Endothelial cell of umbilical vein (primary cell): ENCODE measurements around the gene LRRTM4. TPM values are rescaled to one million over a fixed set of nuclear protein-coding genes. Genes with fewer than 3 reads are reported as not detected.

Experiments used
- BruUV-seq: library from RNA; stranded (reverse); fragments of 400-500 nt; replicated peaks from 2 replicates; lab custom pipeline; 2021; lab: Mats Ljungman, UMichigan
- CTCF ChIA-PET: fragments of 300-600, 350-600 bp; sonication (Branson Sonifier 250); formaldehyde crosslinking; loops from one replicate; lab custom pipeline; 2021; ENCODE audit warnings: antibody characterized with exemption, inconsistent platforms; lab: Charles Lee
- POLR2A ChIA-PET: fragments of 300-600, 350-600 bp; sonication (Branson Sonifier 250); formaldehyde crosslinking; loops from one replicate; lab custom pipeline; 2021; ENCODE audit warnings: antibody characterized with exemption, inconsistent platforms; lab: Charles Lee
- DNase-seq: peaks from one replicate; pipeline ENCODE4 v3.0.0-alpha.2; 2011; ENCODE audit warnings: low read depth, low spot score
- FAIRE-seq: peaks from 2 replicates; lab custom pipeline; 2011; peaks lifted over from hg19 to GRCh38; lab: Jason Lieb, UNC
- H2AFZ ChIP-seq: 2 replicates; pipeline ENCODE4 v1.6.0; 2012; ENCODE audit warnings: low read depth, low read length, control low read depth, inconsistent platforms
- H3K27ac ChIP-seq: 2 replicates; pipeline ENCODE4 v1.5.1; 2011; ENCODE audit warnings: low read depth, mild to moderate bottlenecking, control low read depth, low read length, moderate library complexity; ENCODE audit not compliant: insufficient read depth
- H3K27me3 ChIP-seq, 2 experiments: 2 replicates each; pipeline versions ENCODE4 v1.6.0 to v1.6.1; 2011; ENCODE audit warnings: low read length in 2 of 2, mixed read lengths in 1 of 2; ENCODE audit not compliant: control insufficient read depth in 2 of 2, insufficient read depth in 2 of 2
- H3K36me3 ChIP-seq, 2 experiments: 2 replicates in 1 of 2; 3 replicates in 1 of 2; pipeline ENCODE4 v1.5.1; 2011; ENCODE audit warnings: low read length in 2 of 2, mild to moderate bottlenecking in 1 of 2, moderate library complexity in 1 of 2; ENCODE audit not compliant: control insufficient read depth in 2 of 2, insufficient read depth in 2 of 2; ENCODE audit errors: extremely low read depth in 1 of 2
- H3K4me1 ChIP-seq: 3 replicates; pipeline ENCODE4 v1.5.1; 2011; ENCODE audit warnings: mild to moderate bottlenecking, low read length; ENCODE audit not compliant: control insufficient read depth, insufficient read depth; ENCODE audit errors: extremely low read depth
- H3K4me2 ChIP-seq: 2 replicates; pipeline ENCODE4 v1.6.1; 2011; ENCODE audit warnings: low read length, control low read depth, mixed read lengths; ENCODE audit not compliant: insufficient read depth
- H3K4me3 ChIP-seq, 3 experiments: fragments of 200-600 bp in 1 of 3; sonication (generic), shearing (Covaris generic) in 1 of 3; replicated peaks in 1 of 3; 2 replicates each; pipeline ENCODE4 v1.5.1; 2011 to 2016; ENCODE audit warnings: control low read depth in 3 of 3, low read length in 3 of 3, mild to moderate bottlenecking in 2 of 3, inconsistent platforms in 1 of 3, low read depth in 1 of 3, moderate library complexity in 1 of 3; ENCODE audit not compliant: insufficient read depth in 1 of 3
- H3K79me2 ChIP-seq: 2 replicates; pipeline ENCODE4 v1.6.0; 2012; ENCODE audit warnings: low read length, inconsistent platforms; ENCODE audit not compliant: control insufficient read depth, insufficient read depth
- H3K9ac ChIP-seq: replicated peaks from 2 replicates; pipeline ENCODE3; 2011; ENCODE audit warnings: low read length, control low read depth; ENCODE audit not compliant: insufficient read depth; ENCODE audit errors: extremely low read depth
- H3K9me1 ChIP-seq: replicated peaks from 3 replicates; pipeline ENCODE4 v1.6.0; 2011; ENCODE audit warnings: mild to moderate bottlenecking, low read length; ENCODE audit not compliant: control insufficient read depth, insufficient read depth; ENCODE audit errors: extremely low read depth
- H3K9me3 ChIP-seq: replicated peaks from 2 replicates; pipeline ENCODE4 v1.5.1; 2012; ENCODE audit warnings: low read length, inconsistent platforms; ENCODE audit not compliant: control insufficient read depth, insufficient read depth
- H4K20me1 ChIP-seq: replicated peaks from 2 replicates; pipeline ENCODE3; 2011; ENCODE audit warnings: mild to moderate bottlenecking, low read length; ENCODE audit not compliant: control insufficient read depth, insufficient read depth; ENCODE audit errors: extremely low read depth
- EZH2 ChIP-seq: IDR thresholded peaks from 2 replicates; pipeline ENCODE4 v1.6.1; 2012; ENCODE audit warnings: borderline replicate concordance, low read depth, mild to moderate bottlenecking, moderate library complexity, low read length, inconsistent platforms; ENCODE audit not compliant: severe bottlenecking
- FOS ChIP-seq: IDR thresholded peaks from 2 replicates; pipeline ENCODE4 v1.6.1; 2011; ENCODE audit warnings: mild to moderate bottlenecking, low read length, moderate library complexity, borderline replicate concordance; ENCODE audit not compliant: insufficient read depth
- GATA2 ChIP-seq: IDR thresholded peaks from 2 replicates; pipeline ENCODE4 v1.7.0; 2011; ENCODE audit warnings: low read depth, mild to moderate bottlenecking, moderate library complexity, mixed read lengths, low read length; ENCODE audit not compliant: insufficient read length, insufficient read depth
- JUN ChIP-seq: IDR thresholded peaks from 2 replicates; pipeline ENCODE4 v1.6.1; 2011; ENCODE audit warnings: borderline replicate concordance, low read depth; ENCODE audit not compliant: insufficient read length, insufficient read depth
- MYC ChIP-seq: IDR thresholded peaks from one replicate; pipeline ENCODE4 v1.6.1; 2011; ENCODE audit warnings: mild to moderate bottlenecking, low read depth, low read length
- POLR2A ChIP-seq: IDR thresholded peaks from 2 replicates; pipeline ENCODE4 v1.6.1; 2012; ENCODE audit warnings: low read depth, mild to moderate bottlenecking, control low read depth, low read length
- POLR2AphosphoS5 ChIP-seq: IDR thresholded peaks from 2 replicates; pipeline ENCODE4 v1.6.1; 2012; ENCODE audit warnings: low read depth, mild to moderate bottlenecking, control low read depth, low read length, moderate library complexity; ENCODE audit not compliant: insufficient read depth
- dilution Hi-C: fragments of 300-500 bp; cut with MboI; formaldehyde crosslinking; loops from one replicate; pipeline ENCODE4 v1.15.0; 2019; ENCODE audit warnings: low sequenced_read_pairs; ENCODE audit not compliant: extremely low pct_ligation_motif_present
- intact Hi-C: fragments of 100-400 bp; cut with micrococcal nuclease; formaldehyde crosslinking; loops from one replicate; pipeline ENCODE4 v1.10.0; 2022
- polyA plus RNA-seq, 4 experiments: library from polyadenylated mRNA; depleted of rRNA in 3 of 4; stranded (reverse) in 3 of 4; unstranded in 1 of 4; fragments of >200 nt; gene quantifications; 2 replicates each; pipeline versions ENCODE4 v1.2.1 to v1.2.3, GENCODE V29; 2011 to 2012; ENCODE audit warnings: missing spikeins in 1 of 4
- total RNA-seq: library from RNA; stranded (reverse); gene quantifications from 2 replicates; pipeline ENCODE4 v1.2.3, GENCODE V29; 2021
- TF ChIP-seq, protein P1 (sequence below), 2 donors: IDR thresholded peaks; 1 replicate in 1 of 2; 2 replicates in 1 of 2; pipeline ENCODE4 v1.5.1; 2011; ENCODE audit warnings: low read length in 2 of 2, mild to moderate bottlenecking in 2 of 2, moderate library complexity in 2 of 2, control low read depth in 1 of 2, inconsistent platforms in 1 of 2, low read depth in 1 of 2; ENCODE audit not compliant: insufficient read depth in 1 of 2; ENCODE audit errors: extremely low read depth in 1 of 2
- TF ChIP-seq, protein P2 (sequence below): IDR thresholded peaks from 2 replicates; pipeline ENCODE4 v1.6.1; 2011; ENCODE audit not compliant: insufficient read depth, insufficient read length

Gene LRRTM4
- total and polyA plus RNA-seq, 2 donors (not counting 3 experiments of a cell fraction or from before 2014, with no cell fraction given), result not detected

DNA sequence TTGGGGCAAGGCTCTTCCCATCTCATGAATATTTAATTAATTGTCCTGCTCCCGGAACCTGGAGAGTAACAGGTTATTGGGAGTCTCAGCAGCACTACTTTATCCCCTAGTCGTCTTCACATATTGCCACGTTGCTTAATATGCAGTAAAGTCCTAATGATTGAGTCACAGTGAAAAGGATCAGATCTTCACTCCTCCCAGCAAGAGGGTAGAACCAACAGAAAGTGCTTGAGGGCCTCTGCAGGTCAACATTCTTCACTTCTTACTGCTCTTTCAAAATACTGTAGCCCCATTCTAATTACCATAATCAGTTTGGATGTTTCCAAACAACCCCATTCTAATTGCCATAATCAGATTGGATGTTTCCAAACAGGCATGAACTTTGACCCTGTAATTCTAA lies 801.0 kb downstream of the LRRTM4 start:
- Histone ChIP-seq H3K9me3 (no peaks in the 10 kb centered on the region), H3K27ac (no peak overlapping the region), H3K27me3 (no peaks in the 10 kb centered on the region), H3K36me3 (no peaks in the 10 kb centered on the region), H3K79me2 (no peaks in the 10 kb centered on the region), H3K9ac (no peak overlapping the region), H4K20me1 (no peaks in the 10 kb centered on the region), H2AFZ (no peak overlapping the region), H3K4me2 (no peak overlapping the region), H3K4me3 (no peak overlapping the region), H3K9me1 (no peaks in the 10 kb centered on the region), H3K4me1 (no peaks in the 10 kb centered on the region)
- ChIA-PET CTCF (no interaction called here), POLR2A (no interaction called here)
- dilution Hi-C loops (no loop called here), intact Hi-C loops (no loop called here)
- TF ChIP-seq JUN, result no peak
- TF ChIP-seq MYC, result no peak
- TF ChIP-seq, protein P1, sequence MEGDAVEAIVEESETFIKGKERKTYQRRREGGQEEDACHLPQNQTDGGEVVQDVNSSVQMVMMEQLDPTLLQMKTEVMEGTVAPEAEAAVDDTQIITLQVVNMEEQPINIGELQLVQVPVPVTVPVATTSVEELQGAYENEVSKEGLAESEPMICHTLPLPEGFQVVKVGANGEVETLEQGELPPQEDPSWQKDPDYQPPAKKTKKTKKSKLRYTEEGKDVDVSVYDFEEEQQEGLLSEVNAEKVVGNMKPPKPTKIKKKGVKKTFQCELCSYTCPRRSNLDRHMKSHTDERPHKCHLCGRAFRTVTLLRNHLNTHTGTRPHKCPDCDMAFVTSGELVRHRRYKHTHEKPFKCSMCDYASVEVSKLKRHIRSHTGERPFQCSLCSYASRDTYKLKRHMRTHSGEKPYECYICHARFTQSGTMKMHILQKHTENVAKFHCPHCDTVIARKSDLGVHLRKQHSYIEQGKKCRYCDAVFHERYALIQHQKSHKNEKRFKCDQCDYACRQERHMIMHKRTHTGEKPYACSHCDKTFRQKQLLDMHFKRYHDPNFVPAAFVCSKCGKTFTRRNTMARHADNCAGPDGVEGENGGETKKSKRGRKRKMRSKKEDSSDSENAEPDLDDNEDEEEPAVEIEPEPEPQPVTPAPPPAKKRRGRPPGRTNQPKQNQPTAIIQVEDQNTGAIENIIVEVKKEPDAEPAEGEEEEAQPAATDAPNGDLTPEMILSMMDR (IDR thresholded peaks at IDR 0.05; ENCODE audit: extremely low read depth in 1 of 2, insufficient read depth in 1 of 2, low read depth in 1 of 2, low read length in 2 of 2), result no peak
- TF ChIP-seq GATA2, result no peak
- no peak for TF ChIP-seq EZH2
- TF ChIP-seq FOS, result no peak
- no peak for TF ChIP-seq POLR2A
- TF ChIP-seq, protein P2, sequence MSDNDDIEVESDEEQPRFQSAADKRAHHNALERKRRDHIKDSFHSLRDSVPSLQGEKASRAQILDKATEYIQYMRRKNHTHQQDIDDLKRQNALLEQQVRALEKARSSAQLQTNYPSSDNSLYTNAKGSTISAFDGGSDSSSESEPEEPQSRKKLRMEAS, result no peak
- TF ChIP-seq POLR2AphosphoS5, result no peak
- no TSS peak for BruUV-seq
- no peak for FAIRE-seq
- no peak for DNase-seq
